ENCODE data around the gene PLA2G2F.
A peak's percentile ranks its signal among the peaks of the same experiment; 100 is the strongest.

PLA2G2F gene, protein sequence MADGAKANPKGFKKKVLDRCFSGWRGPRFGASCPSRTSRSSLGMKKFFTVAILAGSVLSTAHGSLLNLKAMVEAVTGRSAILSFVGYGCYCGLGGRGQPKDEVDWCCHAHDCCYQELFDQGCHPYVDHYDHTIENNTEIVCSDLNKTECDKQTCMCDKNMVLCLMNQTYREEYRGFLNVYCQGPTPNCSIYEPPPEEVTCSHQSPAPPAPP

DNA sequence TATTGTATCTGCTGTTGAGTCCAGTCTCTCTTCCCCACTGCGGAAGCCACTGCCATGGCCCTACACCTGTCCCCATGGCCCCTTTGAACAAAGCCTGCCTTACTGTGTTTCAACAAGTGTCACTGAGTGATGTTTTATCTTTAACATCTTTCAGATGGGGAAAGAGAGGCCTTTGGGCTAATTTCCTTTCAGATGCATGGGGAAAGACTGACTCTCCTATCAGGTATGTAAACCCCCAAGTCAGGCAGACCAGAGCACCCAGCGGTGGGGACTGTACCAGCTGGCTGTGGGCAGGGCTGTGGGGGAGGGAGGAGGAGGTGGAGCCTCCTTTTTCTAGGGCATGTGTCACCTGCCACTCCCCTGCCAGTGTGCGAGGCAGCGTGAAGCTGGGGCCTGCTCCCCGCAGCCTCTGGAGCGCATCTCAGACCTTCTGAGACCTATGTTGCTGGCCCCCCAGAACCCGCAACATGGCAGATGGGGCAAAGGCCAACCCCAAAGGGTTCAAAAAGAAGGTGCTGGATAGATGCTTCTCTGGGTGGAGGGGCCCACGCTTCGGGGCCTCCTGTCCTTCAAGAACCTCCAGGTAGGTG, at the start of gene PLA2G2F:
TSS of gene PLA2G2F (plus strand) at position 363 of the 590 bp plus-strand sequence. CDS start at position 468, 105 bp downstream.
- DNase-seq (ENCODE audit: low read depth): no peak

DNA sequence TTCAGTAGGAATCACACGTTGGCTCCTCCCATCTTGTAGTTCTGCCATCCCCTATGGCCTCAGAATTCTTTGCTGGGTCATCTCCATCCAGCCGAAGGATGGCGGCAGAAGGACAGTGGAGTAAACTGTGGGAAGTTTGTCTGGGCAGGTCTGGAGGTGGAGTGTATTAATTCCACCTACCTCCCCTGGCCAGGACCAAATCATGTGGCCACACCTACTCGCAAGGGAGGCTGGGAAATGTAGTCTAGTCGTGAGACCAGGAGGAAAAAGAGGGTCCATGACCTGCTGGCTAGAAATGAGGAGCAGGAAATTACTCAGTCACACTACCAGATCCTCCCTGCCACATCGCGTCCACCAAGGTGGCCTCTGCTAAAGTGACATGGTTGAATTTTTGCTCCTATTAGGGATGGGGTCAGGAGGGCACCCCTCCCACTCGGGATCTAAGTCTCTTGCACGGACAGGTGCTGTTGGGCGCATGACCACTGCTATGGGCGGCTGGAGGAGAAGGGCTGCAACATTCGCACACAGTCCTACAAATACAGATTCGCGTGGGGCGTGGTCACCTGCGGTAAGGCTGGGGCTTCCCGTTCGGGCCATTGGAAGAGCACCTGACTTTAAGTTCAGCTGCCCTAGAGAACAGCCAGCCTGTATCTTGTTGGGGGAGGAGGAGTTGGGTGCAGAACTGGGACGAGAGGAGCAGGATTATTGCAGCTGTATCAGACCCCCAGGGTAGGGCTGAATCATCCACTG, 49.6 kb upstream of the PLA2G2F start:
- no peak for DNase-seq (ENCODE audit: low read depth)

DNA sequence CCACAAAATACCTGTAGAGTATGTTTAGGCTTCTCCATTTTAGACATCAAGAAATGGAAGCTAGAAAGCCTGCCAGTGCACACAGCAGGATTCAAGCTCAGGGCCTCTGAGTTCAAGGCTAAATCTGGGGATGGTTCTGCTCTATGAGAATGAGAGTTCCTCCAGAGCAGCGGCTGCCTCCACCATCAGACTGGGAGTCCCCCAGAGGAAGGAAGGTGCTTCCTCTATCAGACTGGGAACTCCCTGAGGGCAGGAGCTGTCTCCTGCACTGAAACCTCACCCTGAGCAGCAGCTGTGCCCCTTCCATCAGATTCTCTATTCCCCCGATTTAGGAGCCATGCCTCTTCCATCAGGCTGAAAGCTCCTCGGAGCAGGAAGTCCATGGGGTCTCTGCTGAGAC, 49.0 kb upstream of the PLA2G2F start:
- no peak for DNase-seq (ENCODE audit: low read depth)

DNA sequence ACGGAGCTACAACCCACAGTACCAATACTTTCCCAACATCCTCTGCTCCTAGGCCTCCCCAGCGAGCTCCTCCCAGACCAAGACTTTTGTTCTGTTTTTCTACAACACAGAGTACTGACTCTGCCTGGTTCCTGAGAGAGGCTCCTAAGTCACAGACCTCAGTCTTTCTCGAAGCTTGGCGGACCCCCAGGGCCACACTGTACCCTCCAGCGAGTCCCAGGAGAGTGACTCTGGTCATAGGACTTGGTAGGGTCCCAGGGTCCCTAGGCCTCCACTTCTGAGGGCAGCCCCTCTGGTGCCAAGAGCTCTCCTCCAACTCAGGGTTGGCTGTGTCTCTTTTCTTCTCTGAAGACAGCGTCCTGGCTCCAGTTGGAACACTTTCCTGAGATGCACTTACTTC, 48.5 kb upstream of the PLA2G2F start:
- DNase-seq (ENCODE audit: low read depth): no peak

DNA sequence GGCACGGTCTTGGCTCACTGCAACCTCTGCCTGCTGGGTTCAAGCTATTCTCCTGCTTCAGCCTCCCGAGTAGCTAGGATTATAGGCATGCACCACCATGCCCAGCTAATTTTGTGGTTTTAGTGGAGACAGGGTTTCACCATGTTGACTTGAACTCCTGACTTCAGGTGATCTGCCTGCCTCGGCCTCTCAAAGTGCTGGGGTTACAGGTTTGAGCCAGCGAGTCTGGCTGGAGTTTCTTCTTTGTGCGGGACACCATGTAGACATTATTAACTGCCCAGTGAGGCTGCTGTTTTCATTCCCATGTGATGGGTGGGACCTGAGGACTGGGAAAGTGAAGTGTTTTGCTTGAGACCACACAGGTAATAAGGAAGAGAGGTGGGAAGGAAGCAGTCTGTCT, 45.8 kb upstream of the PLA2G2F start:
- DNase-seq (ENCODE audit: low read depth): no peak

DNA sequence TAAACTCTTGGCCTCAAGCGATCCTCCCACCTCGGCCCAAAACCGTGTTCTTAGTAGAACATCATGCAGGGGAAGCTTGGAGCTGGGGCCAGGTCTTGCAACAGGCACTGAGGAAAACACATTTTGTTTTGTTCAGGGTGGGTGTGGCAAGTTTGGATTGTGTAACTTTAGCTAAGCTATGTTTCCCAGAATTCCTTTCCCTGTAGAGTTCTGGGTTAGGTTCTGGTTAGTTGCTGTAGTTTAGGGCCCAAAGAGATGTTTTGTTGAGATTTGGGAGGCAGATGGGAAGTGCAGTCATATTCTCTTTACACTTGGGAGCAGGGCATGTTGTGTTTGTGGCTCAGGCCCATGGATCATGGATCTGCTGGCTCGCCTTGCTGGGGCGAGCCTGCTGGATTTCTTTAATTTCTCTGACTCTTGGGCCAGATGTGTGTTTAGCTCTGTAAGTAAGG, 45.2 kb upstream of the PLA2G2F start:
- no peak for DNase-seq (ENCODE audit: low read depth)

DNA sequence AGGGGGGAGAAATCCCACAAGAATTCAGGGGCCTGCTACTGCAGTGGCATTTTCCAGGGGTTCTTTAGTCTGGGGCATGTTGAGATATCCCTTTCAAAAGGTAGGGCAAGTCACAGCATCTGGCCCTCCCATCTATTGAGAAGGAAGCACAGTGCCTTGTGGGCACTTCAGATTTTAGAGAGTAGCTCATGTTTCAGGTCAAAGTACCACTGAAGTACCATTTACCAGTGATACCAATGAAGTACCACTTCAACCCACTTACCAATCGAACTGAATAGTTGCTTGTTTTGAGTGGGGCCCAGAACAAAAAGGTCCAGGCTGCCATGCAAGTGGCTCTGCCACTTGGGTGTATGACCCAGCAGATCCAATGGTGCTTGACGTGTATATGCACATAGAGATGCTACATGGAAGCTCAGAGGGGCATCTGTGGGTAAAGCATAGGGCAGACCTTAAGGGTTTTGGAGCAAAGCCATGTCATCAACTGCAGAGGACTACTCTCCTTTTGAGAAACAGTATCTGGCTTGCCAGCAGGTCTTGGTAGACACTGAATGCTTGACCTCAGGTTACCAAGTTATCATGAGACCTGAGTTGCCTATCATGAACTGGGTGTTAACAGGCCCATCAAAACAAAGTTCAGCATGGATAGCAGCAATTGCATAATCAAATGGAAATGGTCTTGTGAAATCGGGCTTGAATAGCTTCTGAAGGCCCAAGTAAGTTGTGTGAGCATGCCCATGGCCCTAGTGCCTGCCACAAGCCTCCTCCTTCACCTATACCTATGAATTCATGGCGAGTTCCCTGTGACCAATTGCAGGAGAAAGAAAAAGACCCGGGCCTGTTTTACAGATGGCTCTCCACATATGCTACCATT, 43.3 kb upstream of the PLA2G2F start:
- no peak for DNase-seq (ENCODE audit: low read depth)

DNA sequence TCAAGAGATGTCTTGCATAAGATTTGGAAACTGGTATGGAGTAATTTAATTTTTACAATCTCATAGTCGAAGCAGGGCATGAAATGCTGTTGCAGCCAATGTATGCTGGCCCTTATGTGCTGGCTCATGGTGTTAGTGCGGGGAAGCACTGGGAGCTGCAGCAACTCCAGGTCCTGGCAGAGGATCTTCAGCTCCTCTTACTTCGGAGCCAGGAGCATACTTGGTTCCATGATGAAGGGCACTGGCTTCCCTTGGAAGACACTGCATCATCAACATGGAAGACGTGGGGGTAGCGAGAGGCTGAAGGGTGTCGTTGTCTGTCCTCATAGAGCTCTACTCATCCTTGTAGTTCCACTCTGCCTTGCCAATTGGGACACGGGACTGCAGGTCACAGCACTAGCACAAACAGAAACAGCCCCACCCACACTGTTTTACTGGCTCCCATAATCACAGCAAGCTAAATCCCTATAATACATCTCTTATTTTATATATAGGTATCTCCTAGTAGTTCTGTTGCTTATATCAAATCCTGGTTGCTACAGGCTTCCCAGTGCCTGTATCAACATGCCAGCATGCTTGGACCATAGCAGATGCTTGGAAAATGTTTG, 42.2 kb upstream of the PLA2G2F start:
- no peak for DNase-seq (ENCODE audit: low read depth)

DNA sequence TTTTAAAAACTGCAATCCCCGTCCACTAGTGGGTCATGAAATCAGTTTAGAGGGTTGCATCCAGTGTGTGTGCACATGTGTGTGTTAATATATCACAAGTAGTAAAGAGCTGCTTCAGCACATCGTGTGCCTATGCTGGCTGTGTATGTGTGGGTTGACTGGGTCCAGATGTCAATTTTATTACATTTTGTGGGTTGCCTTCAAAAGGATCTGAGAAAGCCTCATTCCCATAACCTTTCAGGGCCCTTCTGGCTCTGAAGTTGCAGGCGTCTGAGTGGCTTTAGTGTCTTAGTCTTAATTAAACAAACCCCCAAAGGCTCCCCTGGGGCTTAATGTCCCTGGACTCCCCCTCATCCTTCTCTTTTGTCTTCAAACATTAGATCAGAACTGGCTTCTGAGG, 39.6 kb upstream of the PLA2G2F start:
- DNase-seq (ENCODE audit: low read depth): no peak

DNA sequence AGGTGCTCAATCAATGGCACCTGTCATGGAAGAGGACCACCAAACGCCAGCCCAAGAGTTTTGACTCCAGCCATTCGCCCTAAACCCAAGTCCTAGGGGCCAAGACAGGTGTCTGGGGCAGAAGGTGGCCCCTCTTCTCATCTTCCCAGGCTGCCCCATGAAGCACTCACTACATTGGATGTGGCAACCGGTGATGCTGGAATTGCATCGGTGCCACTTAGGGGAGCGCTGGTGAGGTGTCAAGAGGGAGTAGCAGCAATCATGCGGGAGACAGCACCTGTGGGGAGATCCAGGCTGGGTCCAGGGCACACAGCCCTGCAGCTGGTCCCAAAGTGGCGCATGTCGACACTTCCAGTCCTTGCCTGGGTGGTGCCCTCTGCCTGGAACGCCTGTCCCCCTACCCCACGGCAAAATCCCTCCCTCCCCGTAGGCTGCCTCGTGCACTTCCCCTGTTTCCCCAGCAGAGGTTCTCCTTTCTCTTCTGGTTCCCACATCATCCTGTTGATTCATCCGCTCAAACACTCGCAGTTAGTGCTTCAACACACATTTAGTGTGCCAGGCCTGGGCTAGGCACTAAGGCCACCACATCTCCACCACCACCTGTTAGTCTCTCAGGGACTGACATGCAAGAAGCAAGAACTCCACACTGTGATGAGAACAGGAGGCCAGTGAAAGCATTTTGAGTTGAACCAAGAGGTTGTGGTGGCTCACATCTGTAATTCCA, 38.3 kb upstream of the PLA2G2F start:
- peak; percentile 13 for DNase-seq (ENCODE audit: low read depth)

DNA sequence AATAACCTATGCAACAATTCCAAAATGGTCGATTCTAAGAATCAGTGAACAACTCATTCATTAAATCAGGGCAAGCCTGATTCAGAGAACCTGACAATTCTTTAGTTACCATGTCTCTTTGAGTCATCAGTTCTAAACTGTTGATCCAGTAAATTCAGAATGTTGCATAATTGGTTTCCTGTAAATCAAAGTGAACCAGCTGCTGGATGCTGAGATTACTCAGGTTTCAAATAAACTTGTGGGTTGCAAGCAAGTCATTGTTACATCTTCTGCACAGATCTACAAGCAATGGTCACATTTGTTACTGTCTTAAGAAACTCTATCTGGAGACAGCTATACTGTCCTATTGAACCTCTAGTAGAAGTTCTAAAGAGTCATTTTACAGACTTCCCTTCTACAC, 36.2 kb upstream of the PLA2G2F start:
- DNase-seq (ENCODE audit: low read depth): no peak

DNA sequence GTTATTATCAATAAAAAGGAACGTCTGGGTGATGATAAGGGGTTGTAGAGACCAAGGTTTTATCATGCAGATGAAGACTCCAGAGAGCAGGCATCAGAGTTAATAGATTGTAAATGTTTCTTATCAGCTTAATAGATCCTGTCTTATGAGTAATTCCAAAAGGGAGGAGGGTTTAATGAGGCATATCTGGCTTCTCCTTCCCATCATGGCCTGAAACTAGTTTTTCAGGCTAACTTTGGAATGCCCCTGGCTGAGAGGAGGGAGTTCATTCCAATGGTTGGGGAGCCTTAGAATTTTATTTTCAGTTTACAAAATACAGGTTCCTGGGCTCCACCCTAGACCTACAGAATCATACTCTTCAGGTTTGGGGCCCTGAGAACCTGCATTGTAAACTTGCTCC, 33.3 kb upstream of the PLA2G2F start:
- DNase-seq (ENCODE audit: low read depth): no peak

DNA sequence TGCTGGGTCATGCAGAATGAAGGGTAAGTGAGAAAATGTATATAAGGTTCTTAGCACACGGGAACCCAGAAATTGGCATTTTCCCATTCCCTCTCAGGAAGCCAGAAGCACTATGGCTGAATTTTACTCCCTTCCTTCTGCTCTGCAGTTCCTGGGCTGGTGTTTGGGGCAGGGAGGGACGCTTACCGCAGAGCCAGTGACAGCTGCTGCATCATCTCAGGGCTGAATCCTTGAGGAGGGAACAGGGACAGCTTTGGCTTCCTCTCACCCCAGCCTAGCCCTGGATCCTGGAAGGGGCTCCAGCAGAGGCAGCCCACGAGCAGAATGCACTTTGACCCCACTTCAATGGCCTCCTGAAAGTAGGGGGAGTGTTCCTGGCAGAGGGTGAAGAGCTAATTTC, 31.8 kb upstream of the PLA2G2F start:
- DNase-seq (ENCODE audit: low read depth): no peak

DNA sequence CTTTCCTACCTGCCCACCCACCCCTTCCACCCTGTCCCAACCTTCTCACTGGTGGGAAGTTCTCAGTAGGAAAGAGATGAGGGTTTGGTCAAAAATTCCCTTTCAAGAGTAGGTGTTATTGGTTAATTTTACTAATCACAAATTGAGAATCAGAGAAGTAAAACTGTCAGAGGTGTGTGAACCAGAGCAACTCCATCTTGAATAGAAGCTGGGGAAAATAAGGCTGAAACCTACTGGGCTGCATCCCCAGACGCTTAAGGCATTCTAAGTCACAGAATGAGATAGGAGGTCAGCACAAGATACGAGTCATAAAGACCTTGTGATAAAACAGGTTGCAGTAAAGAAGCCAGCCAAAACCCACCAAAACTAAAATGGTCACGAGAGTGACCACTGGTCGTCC, 31.3 kb upstream of the PLA2G2F start:
- DNase-seq (ENCODE audit: low read depth): no peak

DNA sequence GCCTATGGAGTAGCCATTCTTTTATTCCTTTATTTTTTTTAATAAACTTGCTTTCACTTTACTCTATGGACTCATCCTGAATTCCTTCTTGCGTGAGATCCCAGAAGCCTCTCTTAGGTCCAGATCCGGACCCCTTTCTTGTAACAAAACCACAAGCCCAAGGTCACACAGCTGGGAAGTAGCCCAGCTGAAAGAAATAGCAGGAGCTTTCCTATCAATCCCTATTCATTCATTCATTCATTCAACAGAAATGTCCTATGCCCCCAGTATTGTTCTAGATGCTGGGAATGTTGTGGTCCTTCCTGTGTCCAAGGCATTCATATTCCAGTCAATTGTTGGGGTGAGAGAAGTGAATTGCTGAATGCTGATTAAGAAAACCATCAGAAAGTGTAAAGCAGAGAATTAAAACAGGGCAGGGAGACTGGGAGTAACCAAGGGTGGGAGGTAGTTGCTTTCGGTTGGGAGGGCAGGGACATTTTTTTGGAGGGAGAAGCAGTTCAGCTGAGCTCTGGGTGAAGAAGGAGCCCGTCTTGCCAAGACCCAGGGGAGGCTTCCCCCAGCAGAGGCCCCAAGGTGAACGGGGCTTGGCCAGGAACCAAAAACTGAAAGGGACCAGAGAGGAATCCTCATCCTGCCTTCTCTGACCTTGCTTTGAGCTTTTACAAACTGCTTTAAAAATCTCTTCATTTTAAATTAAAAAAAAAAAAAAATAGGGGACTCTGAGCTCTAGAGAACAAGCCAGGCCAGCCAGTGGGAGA, 30.6 kb upstream of the PLA2G2F start:
- DNase-seq (ENCODE audit: low read depth): no peak

DNA sequence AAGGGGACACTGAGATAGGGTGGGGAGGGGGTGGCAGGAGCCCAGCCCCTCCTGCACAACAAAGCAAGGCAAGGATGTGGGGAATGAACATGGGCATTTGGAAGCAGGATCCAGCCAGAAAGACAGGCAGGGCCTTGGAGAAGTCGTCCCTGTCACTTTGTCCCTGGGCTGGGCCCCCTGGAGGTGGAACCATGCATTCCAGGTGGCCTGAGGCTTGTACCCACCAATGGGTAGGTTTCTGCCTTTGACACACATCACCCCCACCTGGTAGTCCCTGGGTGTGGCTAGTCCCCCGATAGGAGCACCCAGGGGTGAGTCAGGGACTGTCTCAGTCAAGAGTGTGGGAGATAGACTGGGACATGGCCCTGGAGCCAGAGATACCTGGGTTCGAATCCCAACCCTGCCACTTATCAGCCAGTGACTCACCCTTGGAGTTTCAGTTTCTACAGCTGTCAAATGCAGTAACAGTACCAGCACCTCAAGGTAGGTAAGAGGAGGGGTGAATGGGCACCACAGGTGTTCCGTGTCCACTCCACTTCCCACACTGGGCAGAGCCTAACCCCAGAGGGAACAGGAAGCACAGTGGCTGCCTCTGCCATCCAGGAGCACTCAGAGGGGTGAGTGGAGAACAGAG, 29.8 kb upstream of the PLA2G2F start:
- no peak for DNase-seq (ENCODE audit: low read depth)

DNA sequence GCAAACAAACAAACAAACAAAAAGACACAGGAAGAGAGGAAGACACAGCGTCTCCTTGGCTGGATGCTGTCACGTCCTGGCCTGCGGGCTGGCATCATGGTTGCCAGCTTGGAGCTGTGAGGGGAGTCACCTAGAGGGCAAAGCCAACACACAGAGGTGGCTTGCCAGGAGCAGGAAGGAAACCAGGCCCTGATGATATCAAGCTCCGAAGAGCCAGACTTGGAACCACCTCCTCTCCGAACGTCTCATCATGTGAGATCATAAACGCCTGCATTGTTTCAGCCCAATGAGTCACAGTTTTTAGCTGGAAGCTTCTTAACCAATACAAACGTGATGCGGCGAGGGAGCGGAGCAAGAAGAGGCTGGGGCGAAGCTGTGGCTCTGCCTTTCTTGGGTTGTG, 28.4 kb upstream of the PLA2G2F start:
- DNase-seq (ENCODE audit: low read depth): no peak

DNA sequence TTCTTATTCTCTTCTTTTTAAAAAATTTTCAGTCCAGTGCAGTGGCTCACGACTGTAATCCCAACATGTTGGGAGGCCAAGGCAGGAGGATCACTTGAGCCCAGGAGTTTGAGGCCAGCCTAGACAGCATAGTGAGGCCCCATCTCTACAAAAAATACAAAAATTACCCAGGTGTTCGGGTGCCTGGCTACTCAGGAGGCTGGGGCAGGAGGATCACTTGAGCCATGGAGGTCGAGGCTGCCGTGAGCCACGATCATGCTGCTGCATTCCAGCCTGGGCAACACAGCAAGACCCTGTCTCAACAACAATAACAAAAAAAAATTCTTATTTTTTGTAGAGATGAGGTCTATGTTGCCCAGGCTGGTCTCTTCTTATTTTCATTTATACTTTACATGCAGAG, 27.7 kb upstream of the PLA2G2F start:
- DNase-seq (ENCODE audit: low read depth): no peak

DNA sequence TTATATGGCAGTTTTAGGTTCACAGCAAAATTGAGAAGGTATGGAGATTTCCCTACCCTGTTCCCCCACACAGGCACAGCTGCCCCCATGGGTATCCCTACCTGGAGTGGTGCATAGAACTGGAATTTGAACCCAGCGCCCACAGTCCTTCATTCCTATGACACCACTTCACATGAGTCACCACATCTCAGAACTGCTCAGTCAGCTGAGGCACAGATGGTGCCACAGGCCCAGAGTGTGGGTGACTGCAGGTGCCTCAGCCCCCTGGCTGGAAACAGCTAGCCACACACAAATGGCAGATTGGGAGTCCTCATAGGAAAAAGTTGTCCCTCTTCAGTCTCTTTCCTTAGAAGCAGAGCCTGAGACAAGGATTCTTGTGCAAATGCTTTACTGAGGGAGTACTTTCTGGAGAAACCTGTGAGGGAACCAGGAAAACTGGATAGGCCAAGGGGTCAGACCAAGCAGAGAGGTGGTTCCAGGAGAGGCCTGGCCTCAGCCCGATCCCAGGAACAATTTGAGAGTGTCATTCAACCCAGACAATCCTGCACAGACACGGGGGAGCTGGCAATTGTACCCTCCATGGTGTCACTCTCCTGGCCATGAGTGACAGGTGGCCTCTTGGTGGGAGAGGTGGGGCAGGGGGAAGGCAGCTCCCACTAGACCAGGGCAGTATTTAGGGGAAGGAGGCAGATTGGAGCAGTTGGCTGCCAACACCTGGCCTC, 26.7 kb upstream of the PLA2G2F start:
- no peak for DNase-seq (ENCODE audit: low read depth)

Measured in activated T-cell treated with anti-CD3 and anti-CD28 coated beads for 48 hours (primary cell).